AG08395 (cell line): ENCODE results near the gene KIF5A.
"Not testable (repeated sequence)": the region's sequence is repeated elsewhere in the genome, so short reads cannot be mapped to it uniquely, and the experiment has no call there.

Source experiments
- DNase-seq: peaks from one replicate; pipeline ENCODE4 v3.0.0; 2012; ENCODE audit warnings: mixed read lengths, low spot score

Gene KIF5A

GRCh38 chr12:57549909-57550640, at the start of gene KIF5A:
KIF5A (plus strand) TSS chr12:57550044; CDS start chr12:57550272, 228 bp downstream.
- peak; percentile 43 for DNase-seq

- no peak for DNase-seq
Measured at GRCh38 chr12:57500213-57500612, 49.6 kb upstream of the KIF5A start.

- DNase-seq: not testable (repeated sequence)
Measured at GRCh38 chr12:57502311-57502969, 47.4 kb upstream of the KIF5A start.

DNA sequence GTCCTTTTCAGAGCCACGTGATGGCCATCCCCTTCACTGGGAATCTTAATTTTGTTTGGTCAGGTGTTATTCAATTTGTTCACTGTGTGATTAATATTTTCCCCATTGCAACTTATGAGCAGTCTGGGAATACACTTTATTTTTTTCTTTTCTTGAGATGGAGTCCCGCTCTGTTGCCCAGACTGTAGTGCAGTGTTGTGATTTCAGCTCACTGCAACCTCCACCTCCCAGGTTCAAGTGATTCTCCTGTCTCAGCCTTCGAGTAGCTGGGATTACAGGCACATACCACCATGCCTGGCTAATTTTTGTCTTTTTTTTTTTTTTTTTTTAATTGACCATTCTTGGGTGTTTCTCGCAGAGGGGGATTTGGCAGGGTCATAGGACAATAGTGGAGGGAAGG, 43.3 kb upstream of the KIF5A start:
- not testable (repeated sequence) for DNase-seq

- DNase-seq: not testable (repeated sequence)
Measured at GRCh38 chr12:57507796-57508195, 42.0 kb upstream of the KIF5A start.

- no peak for DNase-seq
Measured at GRCh38 chr12:57511161-57511560, 38.7 kb upstream of the KIF5A start.

DNA sequence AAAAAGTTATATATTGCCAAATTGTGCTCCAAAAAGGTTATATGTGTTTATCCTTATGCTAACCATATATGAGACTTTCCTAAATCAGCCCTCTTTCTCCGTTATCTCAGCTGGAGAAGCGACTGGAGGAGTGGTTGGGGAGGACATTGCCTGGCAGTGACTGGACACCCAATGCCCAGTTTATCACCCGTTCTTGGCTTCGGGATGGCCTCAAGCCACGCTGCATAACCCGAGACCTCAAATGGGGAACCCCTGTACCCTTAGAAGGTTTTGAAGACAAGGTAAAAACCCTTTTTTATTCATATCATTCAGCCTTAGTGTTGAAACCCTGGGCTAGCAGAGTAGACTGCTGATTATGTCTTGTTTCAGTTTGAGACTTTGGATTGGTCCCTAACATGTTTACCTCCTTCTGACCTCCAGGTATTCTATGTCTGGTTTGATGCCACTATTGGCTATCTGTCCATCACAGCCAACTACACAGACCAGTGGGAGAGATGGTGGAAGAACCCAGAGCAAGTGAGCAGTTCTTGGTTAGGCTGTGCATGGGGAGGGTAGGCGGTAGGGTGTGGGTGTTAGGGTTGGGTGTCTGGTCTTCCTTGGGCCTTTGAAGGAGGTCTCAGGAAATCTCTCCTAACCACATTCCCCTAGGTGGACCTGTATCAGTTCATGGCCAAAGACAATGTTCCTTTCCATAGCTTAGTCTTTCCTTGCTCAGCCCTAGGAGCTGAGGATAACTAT, 38.1 kb upstream of the KIF5A start:
- no peak for DNase-seq

DNA sequence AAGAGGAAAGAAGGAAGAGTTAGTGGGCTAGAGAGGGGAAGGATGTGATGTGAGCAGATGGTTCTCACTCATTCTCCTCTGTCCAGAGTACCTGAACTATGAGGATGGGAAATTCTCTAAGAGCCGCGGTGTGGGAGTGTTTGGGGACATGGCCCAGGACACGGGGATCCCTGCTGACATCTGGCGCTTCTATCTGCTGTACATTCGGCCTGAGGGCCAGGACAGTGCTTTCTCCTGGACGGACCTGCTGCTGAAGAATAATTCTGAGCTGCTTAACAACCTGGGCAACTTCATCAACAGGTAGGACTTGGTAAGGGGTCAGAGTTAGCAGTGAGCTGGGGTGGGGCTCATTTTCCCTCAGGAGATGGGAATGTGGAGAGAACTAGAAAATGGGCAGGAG, 37.2 kb upstream of the KIF5A start:
- DNase-seq: no peak

- DNase-seq: no peak
Measured at GRCh38 chr12:57513266-57513665, 36.6 kb upstream of the KIF5A start.

GRCh38 chr12:57513677-57514076, 36.2 kb upstream of the KIF5A start:
- not testable (repeated sequence) for DNase-seq

- DNase-seq: not testable (repeated sequence)
Measured at GRCh38 chr12:57514246-57514645, 35.6 kb upstream of the KIF5A start.

- no peak for DNase-seq
Measured at GRCh38 chr12:57514720-57515407, 35.0 kb upstream of the KIF5A start.

GRCh38 chr12:57515408-57515933, 34.4 kb upstream of the KIF5A start:
- no peak for DNase-seq

- DNase-seq: no peak
Measured at GRCh38 chr12:57515934-57516541, 33.8 kb upstream of the KIF5A start.

DNA sequence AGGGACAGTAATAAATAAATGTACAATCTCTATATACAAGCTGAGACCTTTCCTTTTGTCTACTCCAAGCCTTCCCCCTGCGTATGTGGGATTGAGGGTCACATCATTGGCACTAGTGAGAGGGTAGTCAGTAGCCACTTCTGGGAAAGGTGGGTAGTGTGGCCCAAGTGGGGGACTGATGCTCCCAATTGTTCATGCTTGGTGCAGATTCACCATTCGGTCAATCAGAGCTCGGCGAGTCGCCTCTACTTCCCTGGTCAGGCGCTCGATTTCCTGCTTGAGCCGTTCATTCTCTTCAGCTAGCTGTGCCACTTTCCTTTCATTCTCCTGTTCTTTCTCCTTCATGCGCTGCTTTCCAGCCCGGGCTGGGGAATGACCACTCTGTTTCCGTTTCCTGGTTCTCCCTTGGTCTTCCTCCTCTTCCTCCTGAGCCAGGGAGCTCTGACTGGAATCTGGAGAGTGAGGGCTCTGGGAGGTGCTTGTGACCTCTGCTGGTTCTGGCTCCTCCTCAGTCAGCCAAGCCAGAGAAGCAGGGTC, 33.2 kb upstream of the KIF5A start:
- no peak for DNase-seq

DNA sequence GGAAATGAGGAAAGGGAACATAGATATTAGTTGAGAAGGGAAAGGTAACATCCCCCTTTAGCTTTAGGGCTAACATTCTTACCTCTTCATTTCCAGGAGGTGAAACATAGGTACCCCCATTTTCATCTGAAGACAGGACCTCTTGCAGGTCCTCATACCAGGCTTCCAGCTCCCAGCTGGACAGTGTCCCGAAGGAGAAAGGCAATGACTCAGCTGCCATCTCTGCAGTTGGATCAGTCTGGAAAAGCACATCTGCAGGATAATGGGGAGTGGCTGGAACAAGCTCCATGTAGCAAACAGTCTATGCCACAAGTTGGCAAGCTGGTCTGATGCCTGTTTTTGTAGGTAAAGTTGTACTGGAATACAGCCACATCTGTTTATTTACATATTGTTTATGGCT, 32.7 kb upstream of the KIF5A start:
- DNase-seq: peak; percentile 61

GRCh38 chr12:57517718-57518117, 32.1 kb upstream of the KIF5A start:
- not testable (repeated sequence) for DNase-seq

DNA sequence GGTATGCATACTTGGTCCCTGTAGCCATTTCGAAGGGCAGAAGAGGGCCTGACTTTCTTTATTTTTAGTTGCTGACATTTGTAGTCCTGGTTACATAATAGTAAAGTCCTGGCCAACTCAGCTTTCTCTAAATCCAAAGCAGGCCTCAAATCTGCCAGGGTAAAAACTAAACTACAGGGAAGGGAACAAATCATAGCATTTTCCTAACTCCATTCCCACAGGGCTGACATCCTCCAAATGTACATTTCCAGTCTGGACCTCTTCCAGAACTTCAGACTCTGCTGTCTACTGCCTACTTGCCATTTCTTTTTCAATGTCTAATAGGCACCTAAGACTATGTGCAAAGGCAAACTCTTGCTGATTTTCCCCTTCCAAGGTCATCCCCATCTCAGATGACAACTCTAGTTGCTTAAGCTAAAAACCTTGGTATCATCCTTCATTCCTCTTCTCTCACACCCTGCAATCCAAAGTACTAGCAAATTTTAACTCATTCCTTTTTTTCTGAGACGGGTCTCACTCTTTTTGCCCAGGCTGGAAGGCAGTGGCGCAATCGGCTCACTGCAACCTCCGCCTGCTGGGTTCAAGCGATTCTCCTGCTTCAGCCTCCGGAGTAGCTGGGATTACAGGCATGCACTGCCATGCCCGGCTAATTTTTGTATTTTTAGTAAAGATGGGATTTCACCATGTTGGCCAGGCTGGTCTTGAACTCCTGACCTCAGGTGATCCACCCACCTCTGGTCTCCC, 31.5 kb upstream of the KIF5A start:
- no peak for DNase-seq

- no peak for DNase-seq
Measured at GRCh38 chr12:57518920-57519795, 30.7 kb upstream of the KIF5A start.

DNA sequence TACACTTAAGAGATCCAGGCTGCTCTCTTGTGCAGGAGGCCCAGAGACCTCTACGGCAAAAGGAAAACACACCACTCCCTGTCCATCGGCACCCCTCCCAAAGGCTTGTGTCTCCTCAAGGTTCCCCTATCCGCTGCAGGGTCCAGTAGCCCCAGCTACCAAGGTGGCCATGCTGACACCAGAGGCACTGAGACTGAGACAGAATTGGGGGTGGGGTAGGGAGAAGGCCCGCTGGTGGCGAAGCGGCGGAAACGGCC, 30.1 kb upstream of the KIF5A start:
- DNase-seq: no peak
